Measurements from ENCODE around the gene PIK3C2G.

PIK3C2G gene

DNA sequence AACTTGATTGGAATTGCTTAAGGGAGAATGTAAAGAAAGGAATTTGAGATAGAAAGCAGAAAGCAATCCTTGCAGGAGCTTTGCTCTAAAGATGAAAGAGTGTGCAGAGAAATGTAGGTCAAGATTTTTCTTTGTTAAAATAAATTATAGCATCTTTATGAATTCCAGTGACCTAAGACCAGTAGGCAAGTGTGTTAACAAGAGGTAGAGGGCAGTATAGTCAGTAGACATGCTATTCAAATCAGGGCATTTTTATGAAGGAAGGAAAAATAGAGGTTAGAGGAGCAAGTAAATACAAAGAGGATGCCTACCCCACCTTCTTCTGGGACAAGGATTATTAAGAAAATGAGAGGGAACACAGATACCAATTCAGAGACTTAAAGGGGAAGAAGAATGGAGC is 328.0 kb downstream of the PIK3C2G start:
- peak; percentile 37 for TF ChIP-seq CTCF (IDR thresholded peaks at IDR 0.05; ENCODE audit: low read length, missing control alignments)
- DNase-seq (ENCODE audit: low read depth), result peak; percentile 26
- H3K4me3 ChIP-seq (replicated peaks; ENCODE audit: low read depth, low read length), result no peak overlapping the region

- no peak overlapping the region for H3K4me3 ChIP-seq (replicated peaks; ENCODE audit: low read depth, low read length)
- no peak for DNase-seq (ENCODE audit: low read depth)
- no peak for TF ChIP-seq CTCF (IDR thresholded peaks at IDR 0.05; ENCODE audit: low read length, missing control alignments)
Observed at GRCh38 chr12:18591473-18591872, 330.2 kb downstream of the PIK3C2G start.

- H3K4me3 ChIP-seq (replicated peaks; ENCODE audit: low read depth, low read length), result no peak overlapping the region
- TF ChIP-seq CTCF (IDR thresholded peaks at IDR 0.05; ENCODE audit: low read length, missing control alignments), result no peak
- peak; percentile 1 for DNase-seq (ENCODE audit: low read depth)
Observed at GRCh38 chr12:18595412-18595811, 334.1 kb downstream of the PIK3C2G start.

GRCh38 chr12:18601962-18602361 is 340.6 kb downstream of the PIK3C2G start:
- TF ChIP-seq CTCF (IDR thresholded peaks at IDR 0.05; ENCODE audit: low read length, missing control alignments), result no peak
- no peak overlapping the region for H3K4me3 ChIP-seq (replicated peaks; ENCODE audit: low read depth, low read length)
- DNase-seq (ENCODE audit: low read depth), result no peak

DNA sequence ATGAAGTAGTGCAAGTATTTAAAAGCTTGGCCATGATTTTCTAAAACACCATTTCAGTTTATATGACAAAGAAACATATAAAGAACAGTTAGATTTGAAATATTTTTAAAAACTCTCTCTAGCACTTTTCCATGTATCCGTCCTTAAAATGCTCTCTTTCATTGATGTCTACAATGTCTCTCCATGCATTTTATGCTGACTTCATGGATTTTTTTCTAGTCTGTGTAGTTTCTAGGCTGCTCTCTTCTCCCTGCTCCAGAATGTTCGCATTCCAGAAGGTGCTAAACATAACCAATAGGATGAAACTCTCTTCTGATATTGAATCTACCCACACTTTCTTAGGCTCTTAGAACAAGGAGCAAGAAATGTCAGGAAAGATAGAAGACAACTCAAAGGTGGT is 351.7 kb downstream of the PIK3C2G start:
- H3K4me3 ChIP-seq (replicated peaks; ENCODE audit: low read depth, low read length), result no peak overlapping the region
- no peak for DNase-seq (ENCODE audit: low read depth)
- TF ChIP-seq CTCF (IDR thresholded peaks at IDR 0.05; ENCODE audit: low read length, missing control alignments), result no peak

DNA sequence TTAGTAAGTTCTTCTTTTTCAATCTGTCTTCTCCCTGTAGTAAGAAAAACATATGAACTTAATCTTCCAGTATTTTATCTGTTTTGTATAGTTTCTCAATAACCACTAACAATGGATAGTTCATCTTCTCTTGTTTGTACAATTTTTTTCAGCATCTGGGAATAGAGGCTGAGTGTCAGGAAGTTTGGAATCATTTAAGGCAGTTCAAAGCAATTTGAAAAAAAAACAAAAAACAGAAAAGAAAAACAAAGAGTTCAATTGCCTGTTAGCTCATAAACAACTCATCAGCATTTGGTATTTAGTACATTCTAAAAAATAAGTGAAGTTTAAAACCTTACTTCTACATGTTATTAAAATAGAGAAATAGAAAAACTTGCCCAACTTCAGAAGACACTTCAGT is 359.7 kb downstream of the PIK3C2G start:
- no peak for TF ChIP-seq CTCF (IDR thresholded peaks at IDR 0.05; ENCODE audit: low read length, missing control alignments)
- no peak for DNase-seq (ENCODE audit: low read depth)
- no peak overlapping the region for H3K4me3 ChIP-seq (replicated peaks; ENCODE audit: low read depth, low read length)

DNA sequence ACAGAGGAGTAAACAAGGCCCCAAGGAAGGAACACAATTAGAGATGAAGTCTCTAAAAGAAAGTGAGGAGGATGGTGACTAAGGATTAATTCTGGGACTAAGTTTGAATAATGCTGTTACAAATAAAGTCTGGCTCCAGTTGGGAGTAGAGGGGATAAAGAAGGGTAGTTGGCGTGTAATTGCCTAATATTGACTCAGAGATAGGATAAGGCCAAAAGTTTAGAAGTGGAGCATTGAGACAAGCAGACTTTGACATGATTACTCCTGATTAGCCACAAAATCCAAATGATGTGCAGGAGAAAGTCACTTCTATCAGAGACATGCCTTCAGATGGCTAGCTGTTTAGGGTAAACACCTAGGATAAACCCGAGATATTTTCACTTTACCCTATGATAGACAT is 368.1 kb downstream of the PIK3C2G start:
- H3K4me3 ChIP-seq (replicated peaks; ENCODE audit: low read depth, low read length), result no peak overlapping the region
- no peak for DNase-seq (ENCODE audit: low read depth)
- TF ChIP-seq CTCF (IDR thresholded peaks at IDR 0.05; ENCODE audit: low read length, missing control alignments), result no peak
